SK-N-SH treated with all-trans-retinoic acid at 6 μM for 48 hours (cell line): ENCODE data around the gene CLCF1.

Experiments
- ARNTL ChIP-seq: fragments of 450-650 bp; formaldehyde crosslinking; IDR thresholded peaks from 2 replicates; pipeline ENCODE4 v1.5.0; 2020; ENCODE audit warnings: low read depth, mild to moderate bottlenecking, moderate library complexity, borderline replicate concordance
- BACH2 ChIP-seq: fragments of 250-450 bp; sonication (Bioruptor Pico); IDR thresholded peaks from 2 replicates; pipeline ENCODE4 v1.9.0; 2021; ENCODE audit warnings: mild to moderate bottlenecking, borderline replicate concordance
- CREB5 ChIP-seq: fragments of 250-450 bp; sonication (Bioruptor Pico); IDR thresholded peaks from 2 replicates; pipeline ENCODE4 v1.5.1; 2020; ENCODE audit warnings: low read depth, mild to moderate bottlenecking, moderate library complexity
- CSDC2 ChIP-seq: fragments of 250-450 bp; sonication (Bioruptor Pico); IDR thresholded peaks from 2 replicates; pipeline ENCODE4 v1.5.0; 2020; ENCODE audit warnings: mild to moderate bottlenecking, moderate library complexity
- ISL1 ChIP-seq: fragments of 250-450 bp; sonication (Bioruptor Pico); IDR thresholded peaks from 2 replicates; pipeline ENCODE4 v2.1.2; 2022; ENCODE audit warnings: mild to moderate bottlenecking, moderate library complexity
- PATZ1 ChIP-seq: fragments of 250-450 bp; sonication (Bioruptor Pico); IDR thresholded peaks from 2 replicates; pipeline ENCODE4 v1.8.0; 2020; ENCODE audit warnings: mild to moderate bottlenecking, moderate library complexity, borderline replicate concordance
- POU6F1 ChIP-seq: fragments of 250-450 bp; sonication (Bioruptor Pico); IDR thresholded peaks from 2 replicates; pipeline ENCODE4 v1.8.0; 2021; ENCODE audit warnings: low read depth, mild to moderate bottlenecking, moderate library complexity, borderline replicate concordance
- RARB ChIP-seq: fragments of 250-450 bp; sonication (Bioruptor Pico); IDR thresholded peaks from 2 replicates; pipeline ENCODE4 v1.8.0; 2021; ENCODE audit warnings: mild to moderate bottlenecking, moderate library complexity
- TCF4 ChIP-seq: fragments of 250-450 bp; sonication (Bioruptor Pico); IDR thresholded peaks from 2 replicates; pipeline ENCODE4 v1.8.0; 2021; ENCODE audit warnings: mild to moderate bottlenecking, moderate library complexity, borderline replicate concordance
- ZC3H10 ChIP-seq: fragments of 250-450 bp; sonication (Bioruptor Pico); IDR thresholded peaks from 2 replicates; pipeline ENCODE4 v1.5.1; 2021; ENCODE audit warnings: mild to moderate bottlenecking, moderate library complexity
- ZFP3 ChIP-seq: fragments of 250-450 bp; sonication (Bioruptor Pico); IDR thresholded peaks from 2 replicates; pipeline ENCODE4 v1.5.0; 2020; ENCODE audit warnings: mild to moderate bottlenecking, moderate library complexity

DNA sequence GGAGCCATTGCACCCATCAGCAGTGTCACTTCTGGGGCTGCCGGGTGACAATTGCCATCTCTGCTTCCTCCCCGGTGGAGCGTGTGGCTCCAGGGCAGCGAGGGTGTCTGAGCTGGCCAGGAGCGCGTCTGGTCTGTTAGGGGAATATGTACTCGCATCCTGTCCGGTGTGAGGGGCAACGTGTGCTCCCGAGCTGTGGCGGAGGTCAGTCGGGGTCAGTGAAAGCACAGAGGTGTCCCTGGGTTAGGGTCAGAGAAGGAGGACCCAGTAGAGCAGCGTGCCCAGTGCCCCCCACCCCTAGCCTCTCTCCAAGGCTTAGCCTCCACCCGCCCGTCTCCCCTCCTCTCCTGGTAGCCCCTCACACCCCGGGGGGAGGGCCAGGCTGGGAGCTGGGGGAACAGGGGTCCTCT is 1.5 kb downstream of the CLCF1 start:
- TF ChIP-seq PATZ1 (CRISPR knock-in tag) (no peak), RARB (no peak), CREB5 (no peak), ISL1 (CRISPR knock-in tag) (no peak), ZFP3 (CRISPR knock-in tag) (no peak), POU6F1 (CRISPR knock-in tag) (no peak), ARNTL (CRISPR knock-in tag) (no peak), BACH2 (CRISPR knock-in tag) (no peak), CSDC2 (no peak), ZC3H10 (no peak), TCF4 (CRISPR knock-in tag) (no peak)
